RWPE1 (cell line): Measurements from ENCODE around the gene OR56A4.
"Not testable (repeated sequence)": the region's sequence is repeated elsewhere in the genome, so short reads cannot be mapped to it uniquely, and the experiment has no call there.

ENCODE experiments used
- CTCF ChIA-PET: fragments of 350-600 bp; sonication (Branson Sonifier 250); formaldehyde crosslinking; extraction: SDS; loops from one replicate; lab custom pipeline; 2021; lab: Yijun Ruan, JAX
- POLR2A ChIA-PET: fragments of 400-600 bp; formaldehyde crosslinking; extraction: SDS; loops from one replicate; lab custom pipeline; 2020; ENCODE audit warnings: antibody characterized with exemption; ENCODE audit not compliant: low non-redundant PET; lab: Yijun Ruan, JAX
- DNase-seq: peaks from one replicate; pipeline ENCODE4 v3.0.0; 2012; ENCODE audit warnings: low spot score
- H3K27ac ChIP-seq: fragments of 450-650 bp; 2 replicates; pipeline ENCODE4 v1.5.1; 2017
- TF ChIP-seq, protein P1 (sequence below): fragments of 450-650 bp; conservative IDR thresholded peaks from 2 replicates; pipeline ENCODE4 v1.5.1; 2017; ENCODE audit warnings: low read depth, mild to moderate bottlenecking

Gene OR56A4

DNA sequence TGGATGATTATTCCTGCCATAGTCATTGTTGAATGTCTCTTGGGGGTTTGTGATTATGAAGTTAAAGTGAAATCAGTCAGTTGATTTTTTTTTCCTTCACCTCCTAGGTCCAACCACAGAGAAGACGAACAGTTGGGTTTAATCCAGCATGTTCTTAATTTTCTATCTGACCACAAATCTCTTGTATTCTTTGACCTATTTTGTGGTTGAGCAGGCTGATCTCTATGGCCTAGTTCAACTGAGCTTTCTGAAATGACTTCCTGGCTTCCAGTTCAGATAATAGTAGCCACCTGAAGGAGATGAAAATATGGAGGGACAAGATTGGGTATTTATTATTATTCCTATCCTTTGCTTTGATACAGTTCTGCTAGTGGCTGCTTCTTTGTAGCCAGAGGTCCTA lies 33.2 kb downstream of the OR56A4 start:
- ChIA-PET CTCF (no interaction called here), POLR2A (no interaction called here)
- H3K27ac ChIP-seq: no peak overlapping the region
- TF ChIP-seq, protein P1, sequence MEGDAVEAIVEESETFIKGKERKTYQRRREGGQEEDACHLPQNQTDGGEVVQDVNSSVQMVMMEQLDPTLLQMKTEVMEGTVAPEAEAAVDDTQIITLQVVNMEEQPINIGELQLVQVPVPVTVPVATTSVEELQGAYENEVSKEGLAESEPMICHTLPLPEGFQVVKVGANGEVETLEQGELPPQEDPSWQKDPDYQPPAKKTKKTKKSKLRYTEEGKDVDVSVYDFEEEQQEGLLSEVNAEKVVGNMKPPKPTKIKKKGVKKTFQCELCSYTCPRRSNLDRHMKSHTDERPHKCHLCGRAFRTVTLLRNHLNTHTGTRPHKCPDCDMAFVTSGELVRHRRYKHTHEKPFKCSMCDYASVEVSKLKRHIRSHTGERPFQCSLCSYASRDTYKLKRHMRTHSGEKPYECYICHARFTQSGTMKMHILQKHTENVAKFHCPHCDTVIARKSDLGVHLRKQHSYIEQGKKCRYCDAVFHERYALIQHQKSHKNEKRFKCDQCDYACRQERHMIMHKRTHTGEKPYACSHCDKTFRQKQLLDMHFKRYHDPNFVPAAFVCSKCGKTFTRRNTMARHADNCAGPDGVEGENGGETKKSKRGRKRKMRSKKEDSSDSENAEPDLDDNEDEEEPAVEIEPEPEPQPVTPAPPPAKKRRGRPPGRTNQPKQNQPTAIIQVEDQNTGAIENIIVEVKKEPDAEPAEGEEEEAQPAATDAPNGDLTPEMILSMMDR: no peak
- DNase-seq: no peak

DNA sequence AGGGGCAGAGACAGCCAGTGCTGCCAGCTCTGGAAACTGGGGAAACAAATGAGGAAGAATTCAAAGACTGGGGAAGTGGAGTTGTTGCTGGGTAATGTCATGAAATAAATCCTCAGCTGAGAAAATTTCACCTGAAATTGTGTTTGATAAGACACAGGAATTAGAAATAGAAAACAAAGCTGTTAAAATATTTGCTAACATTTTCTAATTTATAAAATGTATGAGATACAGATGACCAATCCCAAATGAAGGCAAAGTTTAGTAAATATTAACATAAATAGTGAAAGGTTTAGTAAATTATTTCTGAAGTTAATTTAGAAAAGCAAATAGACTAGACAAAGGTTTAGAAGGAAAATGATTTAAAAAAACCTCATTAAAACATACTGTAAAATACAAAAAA lies 38.4 kb downstream of the OR56A4 start, which contains the start of gene OR56A5:
Gene OR56A5 (minus strand): TSS at position 101 of the 400 bp plus-strand sequence. CDS start 0 bp downstream, at position 101.
- POLR2A ChIA-PET: no interaction called here
- CTCF ChIA-PET: no interaction called here
- TF ChIP-seq, protein P1: no peak

DNA sequence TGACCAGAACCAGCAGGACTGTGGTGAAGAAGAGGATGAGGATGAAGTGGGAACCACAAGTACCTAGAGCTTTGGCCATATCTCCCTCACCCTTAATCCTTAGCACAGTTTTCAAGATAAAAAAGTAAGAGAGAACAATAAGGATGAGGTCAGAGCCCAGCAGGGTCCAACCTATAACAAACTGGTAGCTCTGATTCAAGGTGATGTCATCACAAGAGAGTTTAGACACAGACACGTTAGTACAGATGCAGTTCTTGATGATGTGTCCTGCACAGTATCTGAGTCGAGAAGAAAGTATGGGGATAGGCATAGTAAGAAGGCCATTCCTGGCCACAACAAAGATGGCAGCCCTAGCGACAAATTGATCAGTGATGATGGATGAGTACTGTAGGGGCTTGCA lies 39.0 kb downstream of the OR56A4 start:
- TF ChIP-seq, protein P1: no peak
- no peak for DNase-seq
- ChIA-PET POLR2A (no interaction called here), CTCF (no interaction called here)
- H3K27ac ChIP-seq: no peak overlapping the region

More for the DNA sequence above, 38.4 kb downstream of the OR56A4 start, which contains the start of gene OR56A5:
- H3K27ac ChIP-seq: no peak within 1 kb of the TSS
- no peak for DNase-seq

DNA sequence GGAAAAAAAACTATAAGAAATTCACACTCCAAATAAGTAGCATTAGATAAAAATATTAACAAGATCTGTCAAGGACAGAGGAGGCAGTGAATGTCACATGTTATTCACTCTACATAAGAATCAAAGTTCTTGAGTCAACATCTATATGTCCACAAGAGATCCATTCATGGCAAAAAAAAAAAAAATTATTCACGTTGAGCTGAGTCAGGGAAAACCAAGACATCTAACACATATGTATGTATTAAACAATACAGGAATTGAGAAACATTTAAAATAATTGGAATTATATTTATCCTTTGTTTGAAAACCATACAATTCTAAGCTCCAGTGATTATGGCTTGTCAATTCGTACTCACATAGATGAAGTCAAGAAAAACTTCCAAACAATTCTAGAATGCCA lies 39.8 kb downstream of the OR56A4 start:
- H3K27ac ChIP-seq: no peak overlapping the region
- TF ChIP-seq, protein P1: no peak
- CTCF ChIA-PET: no interaction called here
- DNase-seq: no peak
- POLR2A ChIA-PET: no interaction called here

DNA sequence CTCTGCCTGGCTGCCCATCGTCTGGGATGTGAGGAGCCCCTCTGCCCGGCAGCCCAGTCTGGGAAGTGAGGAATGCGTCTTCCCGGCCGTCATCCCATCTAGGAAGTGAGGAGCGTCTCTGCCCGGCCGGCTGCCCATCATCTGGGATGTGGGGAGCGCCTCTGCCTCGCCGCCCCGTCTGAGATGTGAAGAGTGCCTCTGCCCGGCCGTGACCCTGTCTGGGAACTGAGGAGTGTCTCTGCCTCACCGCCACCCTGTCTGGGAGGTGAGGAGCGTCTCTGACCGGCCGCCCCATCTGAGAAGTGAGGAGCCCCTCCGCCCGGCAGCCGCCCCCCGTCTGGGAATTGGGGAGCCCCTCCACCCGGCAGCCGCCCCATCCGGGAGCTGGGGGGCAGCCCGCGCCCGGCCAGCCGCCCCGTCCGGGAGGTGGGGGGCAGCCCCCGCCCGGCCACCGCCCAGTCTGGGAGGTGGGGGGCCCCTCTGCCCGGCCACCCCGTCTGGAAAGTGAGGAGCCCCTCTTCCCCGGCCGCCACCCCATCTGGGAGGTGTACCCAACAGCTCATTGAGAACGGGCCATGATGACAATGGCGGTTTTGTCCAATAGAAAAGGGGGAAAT lies 45.9 kb downstream of the OR56A4 start:
- POLR2A ChIA-PET, DNase-seq, H3K27ac ChIP-seq: not testable (repeated sequence)
- CTCF ChIA-PET: interaction anchor here (0.6 kb wide), 1 partner anchor 750 kb away, joined by 3 read pairs; no protein-coding TSS in a partner anchor

DNA sequence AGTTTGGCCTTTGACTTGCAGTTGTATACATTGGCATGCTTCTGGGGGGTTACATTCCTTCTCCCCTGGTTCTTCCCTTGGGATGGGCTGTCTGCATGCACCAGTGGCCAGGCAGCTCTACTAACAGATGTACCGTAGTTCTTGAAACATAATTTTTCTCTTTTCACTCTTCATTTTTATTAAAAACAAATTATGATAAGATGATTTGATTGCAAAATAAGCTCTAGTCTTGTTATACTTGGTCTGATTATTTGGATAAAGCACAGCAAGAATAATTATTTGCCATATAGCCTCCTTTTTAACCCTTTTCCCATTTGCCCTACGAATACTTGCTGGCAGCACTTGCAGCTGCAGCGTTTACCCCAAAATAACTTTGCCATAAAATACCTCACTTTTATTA lies 51.2 kb downstream of the OR56A4 start:
- no peak overlapping the region for H3K27ac ChIP-seq
- ChIA-PET POLR2A (no interaction called here), CTCF (no interaction called here)
- DNase-seq: no peak
- TF ChIP-seq, protein P1: no peak
